PC-9 (cell line): Measurements from ENCODE around the gene CEACAM1.

Experiments
- CTCF ChIP-seq: fragments of 200-600 bp; sonication (generic); conservative IDR thresholded peaks from 2 replicates; pipeline ENCODE4 v1.6.1; 2017; ENCODE audit warnings: mixed run types, antibody characterized with exemption, mild to moderate bottlenecking, moderate library complexity
- EZH2 ChIP-seq: fragments of 200-600 bp; sonication (generic); IDR thresholded peaks from 2 replicates; pipeline ENCODE4 v1.8.0; 2017; ENCODE audit warnings: antibody characterized with exemption, low read depth

- TF ChIP-seq EZH2: no peak
- TF ChIP-seq CTCF: no peak
These were observed 40.5 kb downstream of the CEACAM1 start for GRCh38 chr19:42487798-42488178.
